Stimulated activated CD4-positive, alpha-beta T cell treated with anti-CD3 and anti-CD28 coated beads, Interleukin-15, amount 100 ng/mL, for 1 hour (primary cell): ENCODE measurements around the gene ECHS1.
"Not testable (repeated sequence)": the region's sequence is repeated elsewhere in the genome, so short reads cannot be mapped to it uniquely, and the experiment has no call there.

ENCODE experiments used
- DNase-seq, 2 donors: peaks; one replicate each; pipeline ENCODE4 v3.0.0-alpha.2; 2020; ENCODE audit warnings: low read depth in 1 of 2, low spot score in 1 of 2

The ECHS1 gene

GRCh38 chr10:133379152-133379800 lies 6.1 kb upstream of the ECHS1 start, which contains the start of gene PAOX:
Gene PAOX (plus strand): TSS chr10:133379262. CDS start chr10:133379317, 55 bp downstream.
- peak; percentile 34 to 50 for DNase-seq

- peak in 1 of 2 donors; percentile 35 for DNase-seq
Measured at GRCh38 chr10:133378251-133379096, 5.3 kb upstream of the ECHS1 start.

- no peak for DNase-seq
Measured at GRCh38 chr10:133377818-133378250, 4.7 kb upstream of the ECHS1 start.

GRCh38 chr10:133377025-133377817 lies 4.1 kb upstream of the ECHS1 start:
- no peak for DNase-seq

GRCh38 chr10:133376183-133376582 lies 3.0 kb upstream of the ECHS1 start:
- DNase-seq = not testable (repeated sequence)

- no peak for DNase-seq
Measured at GRCh38 chr10:133375357-133376115, 2.4 kb upstream of the ECHS1 start.

- DNase-seq = no peak
Measured at GRCh38 chr10:133372507-133372906, 647 bp downstream of the ECHS1 start.

GRCh38 chr10:133370030-133370786 lies 2.9 kb downstream of the ECHS1 start:
- DNase-seq = no peak

- DNase-seq = no peak
Measured at GRCh38 chr10:133368153-133368552, 5.0 kb downstream of the ECHS1 start.

GRCh38 chr10:133367461-133367860 lies 5.7 kb downstream of the ECHS1 start:
- DNase-seq = not testable (repeated sequence)

GRCh38 chr10:133366751-133367150 lies 6.4 kb downstream of the ECHS1 start:
- DNase-seq = no peak

GRCh38 chr10:133366130-133366478 lies 7.0 kb downstream of the ECHS1 start:
- no peak for DNase-seq

GRCh38 chr10:133365461-133366129 lies 7.6 kb downstream of the ECHS1 start:
- no peak for DNase-seq

- DNase-seq = no peak
Measured at GRCh38 chr10:133364645-133365431, 8.3 kb downstream of the ECHS1 start.

GRCh38 chr10:133362846-133363245 lies 10.3 kb downstream of the ECHS1 start:
- DNase-seq = no peak

GRCh38 chr10:133361773-133362441 lies 11.2 kb downstream of the ECHS1 start:
- DNase-seq = no peak

GRCh38 chr10:133361227-133361626 lies 11.9 kb downstream of the ECHS1 start:
- DNase-seq = no peak

- no peak for DNase-seq
Measured at GRCh38 chr10:133359972-133360610, 13.1 kb downstream of the ECHS1 start.
